KBM-7 (cell line): ENCODE results near the gene OR51E1.

Source experiments
- DNase-seq: peaks from one replicate; pipeline ENCODE4 v3.0.0-alpha.2; 2015
- in situ Hi-C: fragments of 300-500 bp; cut with MboI; formaldehyde crosslinking; loops from 2 replicates; pipeline ENCODE4 v1.14.3; 2020; ENCODE audit warnings: low sequenced_read_pairs, low pct_unique_long_range_greater_than_20kb, mixed read lengths

The OR51E1 gene

GRCh38 chr11:4699697-4700435 is 56.1 kb downstream of the OR51E1 start:
- no peak for DNase-seq
- in situ Hi-C loops, result no loop called here

- no peak for DNase-seq
- in situ Hi-C loops, result no loop called here
These were observed 56.6 kb downstream of the OR51E1 start for GRCh38 chr11:4700436-4700820.

DNA sequence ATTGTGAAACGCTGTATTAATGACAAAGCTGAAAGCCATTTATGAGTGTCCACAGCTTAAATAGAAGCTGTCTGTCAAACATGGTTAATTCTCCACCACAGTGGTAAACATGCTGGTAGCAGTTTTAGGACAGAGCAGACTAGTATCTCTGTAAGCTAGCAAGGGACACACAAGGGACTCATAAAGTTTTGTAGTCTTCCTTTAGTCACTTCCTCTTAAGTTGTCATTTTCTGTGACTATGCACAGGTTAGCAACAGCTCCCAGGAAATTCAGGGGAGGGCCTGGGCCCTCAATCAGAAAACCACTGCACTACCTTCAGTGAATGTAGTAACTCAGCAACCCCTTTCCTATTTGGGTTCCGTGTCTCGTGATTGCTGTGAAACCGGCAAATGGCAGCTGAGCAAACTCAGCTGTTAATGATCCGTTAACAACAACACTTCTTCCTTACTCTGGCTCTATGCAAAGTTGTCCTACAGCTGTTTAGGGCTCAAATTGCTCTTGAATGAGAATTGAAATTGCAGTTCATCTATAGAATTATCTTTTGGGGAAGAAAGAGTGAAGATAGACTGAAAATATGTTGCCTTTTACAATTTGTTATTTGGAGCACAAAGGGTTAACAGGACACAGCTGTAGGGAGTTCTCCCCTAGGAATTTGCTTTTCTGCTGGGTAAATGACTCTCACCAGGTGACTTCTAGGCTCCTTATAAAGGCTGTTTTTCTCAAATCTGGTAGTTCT is 60.4 kb downstream of the OR51E1 start, which contains the start of gene MMP26:
Gene MMP26, plus strand, starts transcription at position 731 of the 736 bp plus-strand sequence.
- no peak for DNase-seq
- in situ Hi-C loops, result no loop called here

GRCh38 chr11:4704790-4705334 is 61.1 kb downstream of the OR51E1 start:
- in situ Hi-C loops, result no loop called here
- DNase-seq, result no peak
